HG02852 (cell line): ENCODE results near the gene NFKB1.

Experiments used
- ATAC-seq: cut with Tn5 transposase; IDR thresholded peaks from one replicate; pipeline ENCODE4 v1.9.1; 2021; ENCODE audit warnings: mild to moderate bottlenecking, moderate library complexity; ENCODE audit not compliant: unreplicated experiment

The NFKB1 gene

GRCh38 chr4:102620697-102621497 lies 119.7 kb downstream of the NFKB1 start:
- peak; percentile 56 for ATAC-seq

- ATAC-seq: no peak
Observed at GRCh38 chr4:102623622-102624021, 122.5 kb downstream of the NFKB1 start.

GRCh38 chr4:102624505-102624904 lies 123.3 kb downstream of the NFKB1 start:
- ATAC-seq: no peak

DNA sequence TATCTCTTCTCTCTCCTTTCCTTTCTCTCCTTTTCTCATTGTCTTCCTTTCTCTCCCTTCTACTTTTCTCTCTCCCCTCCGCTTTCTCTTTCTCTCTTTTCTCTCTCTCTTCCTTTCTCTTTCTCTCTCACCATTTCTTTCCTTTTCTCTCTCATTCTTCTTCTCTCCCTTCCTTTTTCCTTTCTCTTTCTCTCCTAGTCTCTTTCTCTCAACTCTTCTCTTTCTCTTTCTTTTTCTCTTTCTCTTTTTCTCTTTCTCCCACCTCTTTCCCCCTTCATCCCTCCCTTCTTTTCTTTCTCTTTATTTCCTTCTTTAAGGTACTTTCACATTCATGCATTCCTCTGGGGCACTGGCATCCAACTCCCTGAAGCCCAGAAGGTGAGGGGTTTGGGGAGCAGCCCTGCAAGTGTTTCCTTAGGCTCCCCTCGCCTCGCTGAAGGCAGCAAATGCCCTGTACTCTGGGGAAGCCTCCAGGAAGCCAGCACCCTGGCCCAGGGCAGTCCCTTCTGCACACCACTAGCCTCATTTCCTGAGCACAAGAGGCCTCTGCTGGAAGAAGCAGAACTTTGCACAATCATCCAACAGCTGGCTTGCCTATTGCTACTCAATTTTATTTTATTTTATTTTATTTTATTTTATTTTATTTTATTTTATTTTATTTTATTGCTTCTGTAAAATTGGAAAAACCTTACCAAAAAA lies 124.2 kb downstream of the NFKB1 start:
- peak; percentile 87 for ATAC-seq

DNA sequence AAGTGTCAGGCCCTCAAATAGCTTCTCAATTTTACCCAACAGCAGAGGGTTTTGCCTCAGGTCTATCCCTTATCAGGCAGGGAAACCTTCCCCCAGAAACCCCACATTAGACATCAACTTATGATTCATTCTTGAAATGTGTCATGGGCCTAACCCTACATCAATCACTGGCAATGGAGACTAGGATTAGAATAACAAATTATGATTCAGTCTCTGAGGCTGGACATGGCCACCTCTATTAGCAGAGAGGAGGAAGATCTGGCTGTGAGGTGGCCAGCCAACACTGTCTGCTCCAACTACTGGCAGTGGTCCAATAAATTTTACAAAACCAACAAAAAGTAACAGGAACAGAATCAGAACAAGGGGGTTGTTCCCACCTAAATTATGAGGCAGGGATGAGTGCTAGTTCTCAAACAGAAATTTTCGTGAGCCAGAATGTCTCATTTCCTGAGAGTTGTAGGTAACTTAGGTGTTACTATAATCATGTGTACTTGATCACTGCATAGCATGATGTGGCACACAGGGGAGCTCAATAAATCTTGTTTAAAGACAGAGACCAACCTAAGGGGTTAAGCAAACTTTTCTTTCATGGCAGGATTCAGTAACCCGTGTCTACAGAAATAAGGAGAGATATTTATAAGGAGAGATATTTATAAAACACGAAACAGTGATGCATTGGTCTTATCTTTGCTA lies 126.8 kb downstream of the NFKB1 start:
- no peak for ATAC-seq

DNA sequence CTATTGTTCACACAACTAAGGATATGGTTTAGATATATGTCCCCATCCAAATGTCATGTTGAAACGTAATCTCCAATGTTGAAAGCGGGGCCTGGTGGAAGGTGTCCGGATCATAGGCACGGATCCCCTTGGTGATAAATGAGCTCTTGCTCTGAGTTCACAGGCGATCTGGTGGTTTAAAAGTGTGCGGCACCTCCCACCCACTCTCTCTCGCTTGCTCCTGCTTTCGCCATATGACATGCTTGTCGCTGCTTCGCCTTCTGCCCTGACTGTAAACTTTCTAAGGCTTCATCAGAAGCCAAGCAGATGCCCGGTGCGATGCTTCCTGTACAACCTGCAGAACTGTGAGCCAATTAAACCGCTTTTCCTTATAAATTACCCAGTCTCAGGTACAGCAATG lies 128.5 kb downstream of the NFKB1 start:
- no peak for ATAC-seq

- no peak for ATAC-seq
Observed at GRCh38 chr4:102631616-102632015, 130.5 kb downstream of the NFKB1 start.

DNA sequence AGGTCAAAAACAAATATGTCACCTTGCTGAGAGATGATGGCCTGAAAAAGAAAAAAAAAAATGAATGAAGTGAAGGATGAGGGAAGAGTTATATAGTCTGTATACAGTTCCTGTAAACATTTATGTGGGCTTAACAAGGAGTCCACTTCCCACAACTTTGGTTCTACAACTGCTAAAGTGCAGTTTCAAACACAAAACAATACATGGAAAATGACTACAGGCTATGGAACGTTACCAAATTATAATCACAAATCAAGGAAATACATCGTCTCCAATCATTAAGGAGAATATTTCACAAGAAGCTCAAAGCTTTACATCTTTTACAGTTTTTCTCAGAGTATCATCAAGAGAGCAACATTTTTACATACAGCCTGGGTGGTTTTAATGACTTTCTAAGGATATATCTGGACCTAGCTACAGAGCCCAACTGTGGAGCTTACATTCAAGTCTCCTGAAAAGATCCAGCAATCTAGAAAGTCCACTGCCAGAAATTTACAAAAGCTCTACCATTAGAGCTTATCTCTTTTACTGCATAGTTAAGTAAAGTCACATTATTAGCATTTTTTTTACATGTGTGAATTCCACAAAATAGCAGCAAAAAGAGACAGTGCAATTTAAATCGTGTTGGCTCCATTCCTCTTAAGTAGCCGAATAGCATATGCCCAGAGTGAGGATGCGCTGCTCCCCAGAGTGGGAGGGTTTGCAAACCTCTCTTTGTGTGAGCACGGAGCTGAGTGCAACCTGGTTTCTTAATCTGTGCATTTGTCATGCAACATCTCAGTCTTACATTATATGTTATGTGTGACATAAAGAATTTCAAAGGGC lies 131.3 kb downstream of the NFKB1 start:
- ATAC-seq: no peak

DNA sequence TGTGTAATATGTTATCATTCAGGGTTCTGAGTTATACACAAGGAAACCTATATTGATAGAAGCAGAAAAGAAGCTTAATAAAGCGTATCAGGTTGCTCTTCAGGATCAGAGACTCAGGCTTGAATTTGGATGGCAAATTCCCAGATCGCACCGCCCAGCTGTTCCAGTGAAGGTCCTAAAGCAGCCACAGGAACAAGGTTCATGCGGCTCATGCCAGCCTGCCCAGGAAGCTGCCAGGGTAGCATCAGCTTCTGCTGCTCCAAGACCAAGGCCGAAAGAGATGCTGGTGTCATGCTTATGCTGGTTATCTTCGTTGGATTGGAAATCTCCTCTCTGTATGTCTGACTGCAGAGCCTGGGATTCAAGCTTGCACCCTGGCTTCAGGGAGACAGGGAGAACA lies 131.9 kb downstream of the NFKB1 start:
- ATAC-seq: no peak

- ATAC-seq: no peak
Observed at GRCh38 chr4:102637391-102637790, 136.2 kb downstream of the NFKB1 start.

GRCh38 chr4:102638621-102639020 lies 137.5 kb downstream of the NFKB1 start:
- no peak for ATAC-seq

DNA sequence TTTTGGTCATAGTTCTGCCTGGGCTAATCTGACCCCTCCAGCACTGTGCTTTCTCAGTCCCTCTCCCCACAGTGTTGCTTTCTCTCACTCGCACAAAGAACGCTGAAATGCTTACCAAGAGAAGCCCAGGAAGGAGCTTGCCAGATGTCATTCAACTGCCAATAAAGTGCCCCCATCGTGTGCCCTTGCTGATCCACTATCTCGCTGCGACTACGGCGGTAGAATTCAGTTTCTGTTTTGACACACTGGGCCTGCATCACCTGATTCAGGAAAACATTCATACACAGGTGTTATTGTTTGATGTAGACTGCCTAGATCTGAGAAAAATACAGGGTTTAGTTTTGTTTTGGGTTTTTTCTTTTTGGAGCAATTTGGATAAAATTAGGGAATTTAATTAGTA lies 138.4 kb downstream of the NFKB1 start:
- ATAC-seq: no peak

GRCh38 chr4:102640669-102641068 lies 139.5 kb downstream of the NFKB1 start:
- ATAC-seq: no peak

GRCh38 chr4:102641793-102642192 lies 140.6 kb downstream of the NFKB1 start:
- no peak for ATAC-seq

- no peak for ATAC-seq
Observed at GRCh38 chr4:102642631-102643298, 141.6 kb downstream of the NFKB1 start.

DNA sequence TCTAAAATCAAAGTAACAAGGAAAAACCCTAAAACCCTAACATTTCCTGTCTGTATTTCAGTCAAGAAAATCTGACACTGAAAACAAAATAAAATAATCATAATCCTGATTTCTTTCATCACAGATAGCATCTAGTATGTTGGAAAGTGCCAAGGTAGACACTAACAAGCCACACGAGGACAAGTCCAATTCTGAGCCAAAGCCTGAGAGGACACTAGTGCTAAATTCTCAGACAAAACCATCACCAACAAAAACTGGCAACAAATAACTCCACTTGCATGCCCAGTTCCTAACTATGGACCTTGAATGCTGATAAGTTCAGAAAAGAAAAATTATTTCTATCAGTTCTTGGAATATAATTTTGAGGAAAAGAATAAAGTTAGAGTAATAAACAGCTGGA lies 146.0 kb downstream of the NFKB1 start:
- ATAC-seq: no peak

DNA sequence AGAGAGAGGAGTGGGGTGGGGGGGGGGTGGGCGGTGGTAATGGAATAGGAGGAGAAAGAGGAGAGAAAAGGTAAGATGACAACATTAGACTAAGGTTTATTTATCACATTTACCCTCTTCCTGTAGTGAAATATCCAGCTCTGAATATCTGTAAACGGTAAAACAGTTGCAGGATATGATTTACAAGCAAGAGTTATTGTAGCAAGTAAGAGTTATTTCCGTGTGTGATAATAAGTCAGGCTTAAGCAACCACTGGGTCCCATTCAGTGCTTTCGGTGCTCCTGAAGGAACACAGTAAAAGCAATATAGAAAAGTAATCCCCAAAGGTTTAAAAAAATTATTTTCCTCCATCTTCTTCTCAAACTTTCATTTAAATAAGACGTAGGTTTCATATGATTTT lies 156.0 kb downstream of the NFKB1 start:
- no peak for ATAC-seq

DNA sequence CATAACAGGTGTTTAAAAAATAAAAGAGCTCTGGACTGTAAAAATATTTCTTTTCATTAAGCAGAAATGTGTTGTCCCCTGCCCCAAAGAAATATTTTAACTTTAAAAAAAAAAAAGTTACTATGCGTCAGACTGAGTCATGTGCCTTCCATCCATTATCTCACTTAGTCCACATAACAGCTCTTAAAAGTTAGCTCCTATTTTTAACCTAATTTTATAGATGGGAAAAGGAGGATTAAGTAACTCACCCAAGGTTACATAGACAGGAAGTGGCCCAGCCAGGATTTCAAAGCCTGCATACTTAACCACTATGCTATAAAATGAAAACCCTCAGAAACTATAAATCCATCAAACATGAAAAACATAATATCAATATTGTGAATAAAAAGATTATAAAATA lies 161.9 kb downstream of the NFKB1 start:
- no peak for ATAC-seq

DNA sequence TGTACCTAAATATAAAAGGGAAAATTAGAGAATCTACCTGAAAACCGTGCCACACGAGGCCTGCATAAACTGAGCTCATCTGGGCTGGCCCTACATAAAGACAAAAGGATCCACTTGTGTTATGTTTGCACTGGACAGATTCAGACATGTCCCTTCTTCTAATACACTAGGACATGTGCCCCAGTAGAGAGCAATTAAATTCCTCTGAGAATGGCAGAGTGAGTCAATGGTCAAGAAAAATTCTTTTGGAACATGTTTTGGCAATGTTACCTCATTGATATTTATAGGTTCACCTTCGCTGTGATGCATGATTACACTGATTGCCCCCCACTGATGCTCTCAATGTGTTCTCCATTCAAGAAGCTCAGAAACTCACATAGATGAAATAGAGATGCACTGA lies 164.4 kb downstream of the NFKB1 start:
- no peak for ATAC-seq
